ENCODE measurements around the gene DAB2.

DNA sequence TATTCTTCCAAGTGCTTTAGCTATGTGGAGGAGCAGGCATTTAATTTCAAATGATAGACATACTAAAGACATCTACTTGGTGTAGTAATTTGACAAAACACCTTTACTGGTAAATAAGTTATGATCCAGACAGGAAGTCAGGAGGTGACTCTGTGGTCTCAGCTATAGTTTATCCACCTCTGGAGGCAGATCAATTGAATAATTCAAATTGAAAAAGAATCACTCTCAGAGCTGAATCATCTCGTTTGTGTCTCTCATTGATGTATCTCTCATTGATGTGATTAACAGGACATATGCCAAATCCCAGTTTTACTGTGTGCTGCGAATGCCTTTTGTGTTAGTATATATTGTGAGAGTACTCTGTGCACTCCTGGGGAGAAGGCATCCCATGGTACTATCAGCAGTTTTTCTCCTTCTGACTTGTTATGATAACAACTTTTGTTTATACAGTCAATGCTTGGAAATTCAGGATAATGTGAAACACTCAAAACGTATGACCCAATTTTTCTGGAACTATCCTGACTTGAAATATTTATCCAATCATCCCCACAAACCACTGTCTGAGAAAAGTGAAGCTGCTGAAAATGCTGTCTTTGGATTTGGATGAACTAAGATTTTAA lies 48.5 kb upstream of the DAB2 start:
- TF ChIP-seq, protein P1, sequence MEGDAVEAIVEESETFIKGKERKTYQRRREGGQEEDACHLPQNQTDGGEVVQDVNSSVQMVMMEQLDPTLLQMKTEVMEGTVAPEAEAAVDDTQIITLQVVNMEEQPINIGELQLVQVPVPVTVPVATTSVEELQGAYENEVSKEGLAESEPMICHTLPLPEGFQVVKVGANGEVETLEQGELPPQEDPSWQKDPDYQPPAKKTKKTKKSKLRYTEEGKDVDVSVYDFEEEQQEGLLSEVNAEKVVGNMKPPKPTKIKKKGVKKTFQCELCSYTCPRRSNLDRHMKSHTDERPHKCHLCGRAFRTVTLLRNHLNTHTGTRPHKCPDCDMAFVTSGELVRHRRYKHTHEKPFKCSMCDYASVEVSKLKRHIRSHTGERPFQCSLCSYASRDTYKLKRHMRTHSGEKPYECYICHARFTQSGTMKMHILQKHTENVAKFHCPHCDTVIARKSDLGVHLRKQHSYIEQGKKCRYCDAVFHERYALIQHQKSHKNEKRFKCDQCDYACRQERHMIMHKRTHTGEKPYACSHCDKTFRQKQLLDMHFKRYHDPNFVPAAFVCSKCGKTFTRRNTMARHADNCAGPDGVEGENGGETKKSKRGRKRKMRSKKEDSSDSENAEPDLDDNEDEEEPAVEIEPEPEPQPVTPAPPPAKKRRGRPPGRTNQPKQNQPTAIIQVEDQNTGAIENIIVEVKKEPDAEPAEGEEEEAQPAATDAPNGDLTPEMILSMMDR (conservative IDR thresholded peaks at IDR 0.05 in 1 of 2, IDR thresholded peaks at IDR 0.05 in 1 of 2; ENCODE audit: low read depth in 1 of 2, low read length in 2 of 2) = no peak
- TF ChIP-seq EZH2 (IDR thresholded peaks at IDR 0.05; ENCODE audit: low read length, missing control alignments) = no peak

All from fibroblast of lung (primary cell).